ENCODE results near the gene NXPH2.
"Not testable (repeated sequence)": the region's sequence is repeated elsewhere in the genome, so short reads cannot be mapped to it uniquely, and the experiment has no call there.

NXPH2 gene

DNA sequence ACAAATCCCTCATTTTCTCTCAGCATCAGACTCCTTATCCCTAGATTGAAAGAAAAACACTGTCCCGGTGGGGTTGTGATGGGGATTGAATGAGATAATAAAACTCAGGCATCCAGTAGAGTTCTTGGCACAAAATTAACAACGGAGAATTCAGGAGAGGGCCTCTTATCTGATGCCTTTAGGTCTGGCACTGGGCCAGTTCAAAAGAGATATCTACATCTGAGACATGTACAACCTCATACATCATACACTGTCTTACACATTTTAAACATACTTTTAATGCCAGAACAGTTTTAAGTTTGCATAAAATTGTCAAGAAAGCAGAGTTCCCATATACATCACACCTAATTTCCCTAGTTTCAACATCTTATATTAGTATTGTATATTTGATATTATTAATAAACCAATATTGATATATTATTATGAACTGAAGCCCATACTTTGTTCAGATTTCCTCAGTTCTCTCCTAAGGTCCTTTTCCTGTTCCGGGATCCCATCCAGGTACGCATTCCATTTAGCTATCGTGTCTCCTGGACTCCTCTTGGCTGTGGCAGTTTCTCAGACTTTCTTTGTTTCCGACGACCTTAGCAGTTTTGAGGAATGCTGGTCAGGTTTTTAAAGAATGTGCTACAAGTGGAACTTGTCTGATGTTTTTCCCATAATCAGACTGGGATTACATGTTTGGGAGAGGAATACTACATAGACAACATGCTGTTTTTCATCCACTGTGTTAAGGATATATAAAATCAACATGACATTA is 27.8 kb downstream of the NXPH2 start:
- no peak for DNase-seq (ENCODE audit: low spot score)

GRCh38 chr2:138744713-138745112 is 35.5 kb downstream of the NXPH2 start:
- no peak for DNase-seq (ENCODE audit: low spot score)

DNA sequence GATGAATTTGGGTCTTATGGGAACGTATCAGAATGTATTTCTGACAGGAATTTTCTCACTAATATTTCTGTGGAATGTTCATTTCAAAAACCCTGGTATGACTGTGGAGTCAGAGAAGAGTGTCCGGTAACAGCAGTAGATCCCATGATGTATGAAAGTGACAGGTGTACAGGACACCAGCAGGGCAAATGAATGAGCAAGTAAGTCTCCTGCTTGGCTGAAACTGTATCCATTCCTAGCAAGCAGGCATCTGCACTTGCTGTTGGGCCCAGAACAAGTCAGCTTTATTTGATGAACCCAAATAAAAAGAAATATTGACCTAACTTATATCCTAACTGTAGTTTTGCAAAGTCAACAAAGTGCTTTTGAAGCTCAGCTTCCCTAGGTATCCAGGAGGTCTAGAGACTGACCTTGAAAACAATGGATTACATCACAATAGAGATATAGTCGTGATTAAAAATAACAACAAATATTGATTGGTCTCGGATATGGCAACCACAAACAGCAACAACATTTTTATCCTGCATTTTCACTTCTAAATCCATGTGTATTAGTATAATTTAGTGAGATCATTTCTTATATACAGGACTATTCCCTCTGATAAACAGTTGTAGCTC is 37.6 kb downstream of the NXPH2 start:
- no peak for DNase-seq (ENCODE audit: low spot score)

GRCh38 chr2:138741851-138742250 is 38.3 kb downstream of the NXPH2 start:
- no peak for DNase-seq (ENCODE audit: low spot score)

- DNase-seq (ENCODE audit: low spot score): not testable (repeated sequence)
These were observed 43.1 kb downstream of the NXPH2 start for GRCh38 chr2:138737009-138737554.

GRCh38 chr2:138732651-138733050 is 47.5 kb downstream of the NXPH2 start:
- DNase-seq (ENCODE audit: low spot score): no peak

- no peak for DNase-seq (ENCODE audit: low spot score)
These were observed 49.6 kb downstream of the NXPH2 start for GRCh38 chr2:138730497-138731030.

DNA sequence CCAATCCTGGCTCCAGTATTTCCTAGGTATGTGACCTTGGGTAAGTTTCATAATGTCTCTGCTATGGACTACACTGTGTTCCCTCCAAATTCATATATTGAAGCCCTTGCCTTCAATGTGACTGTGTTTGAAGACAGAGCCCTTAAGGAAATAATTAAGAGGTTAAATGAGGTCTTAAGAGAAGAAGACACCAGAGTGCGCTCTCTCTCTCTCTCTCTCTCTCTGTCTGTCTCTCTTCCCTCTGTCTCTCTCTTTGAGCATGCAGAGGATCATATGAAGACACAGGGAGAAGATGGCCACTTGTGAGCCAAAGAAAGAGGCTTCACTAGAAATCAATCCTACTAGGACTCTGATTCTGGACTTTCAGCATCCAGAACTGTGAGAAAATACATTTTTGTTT is 52.2 kb downstream of the NXPH2 start:
- no peak for DNase-seq (ENCODE audit: low spot score)

DNA sequence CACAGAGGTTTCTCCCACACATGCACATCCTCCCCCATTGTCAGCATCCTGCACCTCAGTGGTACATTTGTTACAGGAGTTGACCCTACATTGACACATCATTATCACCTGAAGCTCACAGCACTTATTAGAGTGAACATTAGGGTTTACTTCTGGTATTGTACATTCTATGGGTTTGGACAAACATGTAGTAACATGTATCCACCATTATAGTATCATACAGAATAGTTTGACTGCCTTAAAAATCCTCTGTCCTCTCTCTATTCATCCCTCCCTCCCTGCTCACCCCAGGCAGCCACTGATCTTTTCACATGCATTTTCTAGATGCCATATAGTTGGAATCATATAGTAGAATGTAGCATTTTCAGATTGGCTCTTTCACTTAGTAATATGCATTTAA is 53.5 kb downstream of the NXPH2 start:
- DNase-seq (ENCODE audit: low spot score): no peak

DNA sequence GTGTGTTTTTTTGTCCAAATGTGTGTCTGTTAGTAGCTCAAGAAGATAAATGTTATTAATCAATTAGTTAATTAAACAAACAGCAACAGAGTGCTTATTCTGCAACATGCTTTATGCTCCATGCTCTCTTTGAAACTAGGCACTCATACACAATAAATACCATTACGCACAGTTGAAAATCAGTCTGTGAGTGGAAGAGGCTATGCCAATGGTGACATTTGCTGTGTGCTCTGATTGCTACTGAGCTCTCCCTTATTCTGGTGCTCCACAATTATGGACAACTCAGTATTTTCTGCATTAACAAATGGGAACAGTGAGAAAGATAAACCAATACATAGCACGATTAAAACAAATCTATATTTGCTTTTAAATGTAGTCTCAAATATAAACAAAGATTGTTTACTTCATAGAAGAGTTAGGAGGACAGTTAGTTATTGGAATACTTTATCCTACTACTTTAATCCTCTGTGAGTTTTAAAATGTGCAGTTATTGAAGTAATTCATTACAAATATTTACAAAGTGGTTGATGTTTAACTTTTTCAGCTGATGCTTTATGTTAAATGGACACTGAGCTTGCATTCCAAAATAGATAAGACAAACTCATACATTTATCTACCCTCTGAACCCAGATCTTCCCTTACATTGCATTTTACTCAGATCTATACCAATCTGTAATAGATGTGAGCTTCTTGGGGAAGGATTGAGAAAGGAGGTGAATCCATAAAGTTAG is 55.3 kb downstream of the NXPH2 start:
- no peak for DNase-seq (ENCODE audit: low spot score)

DNA sequence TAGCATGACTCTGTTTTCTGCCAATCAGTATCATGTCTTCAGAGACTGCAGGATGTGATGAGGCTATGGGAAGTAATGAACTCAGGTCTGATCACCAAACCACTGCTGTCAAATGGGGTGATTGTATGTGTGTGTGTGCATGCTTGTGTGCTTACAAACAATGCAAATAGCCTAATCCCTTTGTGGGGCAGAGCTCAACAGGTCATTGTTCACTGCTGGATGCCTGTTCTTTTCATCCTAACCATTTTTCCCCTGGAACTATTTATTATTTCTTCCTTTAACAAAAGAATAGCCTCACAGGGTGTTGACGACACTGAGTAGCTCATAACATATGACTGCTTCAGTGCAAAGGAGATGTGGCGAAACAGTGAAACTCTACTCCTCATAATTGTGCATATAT is 55.9 kb downstream of the NXPH2 start:
- no peak for DNase-seq (ENCODE audit: low spot score)

GRCh38 chr2:138723196-138723987 is 56.8 kb downstream of the NXPH2 start:
- no peak for DNase-seq (ENCODE audit: low spot score)

DNA sequence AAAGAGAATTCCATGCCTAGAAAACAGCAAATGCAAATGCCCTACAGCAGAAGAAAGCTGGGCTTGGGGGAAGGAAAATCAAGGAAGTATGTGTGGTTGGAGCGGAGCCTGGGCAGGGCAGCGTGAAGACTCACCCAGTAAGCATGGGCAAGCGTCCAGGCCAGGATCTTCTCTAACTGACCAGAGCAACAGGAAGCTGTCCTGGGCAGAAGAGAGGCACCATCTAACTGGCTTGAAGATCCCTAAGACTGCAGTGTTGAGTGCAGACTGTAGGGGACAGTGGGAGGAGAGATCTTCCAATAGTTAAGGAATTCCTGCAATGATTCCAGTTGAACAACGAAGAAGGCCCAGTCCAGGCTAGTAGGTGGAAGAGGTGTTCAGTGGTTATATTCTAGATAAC is 57.9 kb downstream of the NXPH2 start:
- no peak for DNase-seq (ENCODE audit: low spot score)

DNA sequence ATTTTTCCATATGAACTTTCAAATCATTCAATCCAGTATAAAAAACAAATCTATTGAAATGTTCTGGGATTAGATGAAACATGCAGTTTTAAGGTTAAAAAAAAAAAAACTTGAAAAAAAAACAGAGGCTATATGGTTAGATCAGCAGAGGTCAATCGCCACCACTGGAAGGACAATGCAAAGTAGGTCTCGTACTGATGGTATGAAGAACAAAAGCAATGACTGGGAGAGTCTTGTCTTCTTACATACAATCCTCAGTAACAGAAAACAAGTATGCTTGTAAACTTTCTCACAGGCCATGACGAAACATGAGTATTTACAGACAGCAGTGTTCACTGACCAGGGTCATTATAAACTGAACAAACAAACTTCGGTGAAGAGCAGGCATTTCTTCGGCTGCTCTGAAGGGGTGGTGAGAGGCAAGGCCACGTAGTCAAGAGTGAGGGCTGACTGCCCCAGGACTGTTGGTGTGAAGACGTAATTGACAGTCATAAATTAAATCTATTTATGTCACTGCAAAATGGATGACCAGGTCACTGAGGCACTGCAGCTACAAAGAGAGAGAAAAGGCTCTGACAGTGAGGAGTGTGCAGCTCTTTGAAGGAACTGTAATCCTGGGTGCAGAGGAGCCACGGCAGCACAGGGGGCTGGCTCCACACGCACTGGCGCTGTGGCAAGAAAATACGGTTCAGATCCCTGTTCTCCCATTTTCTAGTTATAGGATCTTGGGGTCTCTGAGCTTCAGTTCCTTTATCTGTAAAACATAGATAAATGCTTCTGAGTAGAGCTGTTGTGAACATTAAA is 60.0 kb downstream of the NXPH2 start:
- DNase-seq (ENCODE audit: low spot score): no peak

DNA sequence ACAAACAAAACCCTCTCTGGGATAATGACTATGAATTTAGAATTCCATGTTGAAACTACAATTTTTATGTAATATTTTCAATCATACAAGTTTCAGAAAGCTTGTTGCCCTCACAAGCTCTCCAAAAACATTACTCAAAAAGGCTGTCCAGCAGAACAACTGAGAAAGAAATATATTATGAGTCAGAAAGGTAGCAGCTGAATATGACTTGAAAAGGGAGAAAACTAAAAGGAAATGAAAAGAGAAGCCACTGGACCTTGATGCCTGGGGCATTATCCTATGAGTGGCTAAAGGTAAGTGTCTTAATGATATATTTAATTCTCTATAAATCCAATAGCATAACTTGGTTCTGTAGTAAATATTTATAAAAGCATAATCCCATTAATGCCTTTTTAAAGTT is 61.8 kb downstream of the NXPH2 start:
- DNase-seq (ENCODE audit: low spot score): no peak

- DNase-seq (ENCODE audit: low spot score): no peak
These were observed 64.0 kb downstream of the NXPH2 start for GRCh38 chr2:138716183-138716582.

- no peak for DNase-seq (ENCODE audit: low spot score)
These were observed 66.7 kb downstream of the NXPH2 start for GRCh38 chr2:138713504-138713903.

- no peak for DNase-seq (ENCODE audit: low spot score)
These were observed 67.1 kb downstream of the NXPH2 start for GRCh38 chr2:138713069-138713496.

DNA sequence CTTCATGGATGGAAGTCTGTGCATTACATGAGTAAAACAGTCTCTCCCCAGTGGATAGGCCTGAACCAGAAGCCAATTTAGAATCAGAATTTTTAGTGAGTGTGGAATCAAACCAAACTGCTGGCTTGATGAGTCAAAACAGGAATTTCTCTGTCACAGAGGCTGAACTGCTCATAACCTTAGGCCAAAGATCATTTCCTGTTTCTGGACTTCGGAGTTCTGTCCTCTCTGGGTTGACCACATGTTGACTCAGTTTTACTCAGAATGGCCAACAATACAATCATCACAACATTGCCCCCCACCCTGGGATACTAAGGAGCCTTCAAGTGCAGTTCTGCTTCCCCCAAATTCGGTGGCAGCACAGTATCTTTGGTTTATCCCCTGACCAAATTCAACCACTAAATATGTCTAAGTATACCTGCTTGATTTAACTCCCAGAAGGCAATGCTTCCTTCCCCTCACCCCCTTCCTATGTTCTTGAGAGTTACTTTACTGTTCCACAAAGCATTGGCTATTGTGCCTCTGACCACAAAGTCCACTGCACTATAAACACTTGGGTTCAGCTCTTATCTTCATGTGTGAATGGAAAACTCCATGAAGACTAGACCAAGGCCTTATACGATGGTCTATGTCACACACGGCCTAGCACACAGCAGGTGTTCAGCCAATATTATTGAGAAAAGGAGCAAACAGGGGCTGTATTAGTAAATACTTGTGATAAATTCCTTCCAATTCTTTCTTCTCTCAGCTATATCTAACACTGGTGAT is 67.8 kb downstream of the NXPH2 start:
- no peak for DNase-seq (ENCODE audit: low spot score)

DNA sequence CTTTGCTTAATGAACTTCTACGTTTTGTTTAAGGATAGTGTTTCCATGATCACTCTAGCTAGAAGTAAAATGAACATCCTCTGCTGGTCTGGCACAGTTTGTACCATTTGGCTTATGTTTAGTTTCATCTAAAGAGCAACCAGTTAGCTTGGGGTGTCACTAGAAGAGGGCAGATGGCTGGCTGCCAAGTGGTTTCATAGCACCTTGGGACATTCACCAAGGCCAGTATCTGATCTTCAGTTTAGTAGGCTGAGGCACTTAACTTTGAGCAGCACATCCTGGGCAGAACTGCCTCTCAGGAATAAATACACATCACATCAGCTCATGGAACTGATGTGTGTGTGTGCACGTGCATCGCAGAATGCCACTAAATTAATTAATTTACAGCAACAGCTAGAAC is 68.4 kb downstream of the NXPH2 start:
- no peak for DNase-seq (ENCODE audit: low spot score)
